Activated CD4-positive, CD25-positive, alpha-beta regulatory T cell treated with anti-CD3 and anti-CD28 coated beads, Interleukin-2, amount 50 U/mL, for 72 hours (primary cell): ENCODE results near the gene FRMPD1.

Experiments
- DNase-seq: peaks from one replicate; pipeline ENCODE4 v3.0.0; 2021

The FRMPD1 gene

GRCh38 chr9:37632479-37632878 lies 18.3 kb upstream of the FRMPD1 start:
- no peak for DNase-seq

GRCh38 chr9:37635808-37636207 lies 14.9 kb upstream of the FRMPD1 start:
- no peak for DNase-seq

GRCh38 chr9:37636511-37637448 lies 14.0 kb upstream of the FRMPD1 start:
- DNase-seq, result no peak

DNA sequence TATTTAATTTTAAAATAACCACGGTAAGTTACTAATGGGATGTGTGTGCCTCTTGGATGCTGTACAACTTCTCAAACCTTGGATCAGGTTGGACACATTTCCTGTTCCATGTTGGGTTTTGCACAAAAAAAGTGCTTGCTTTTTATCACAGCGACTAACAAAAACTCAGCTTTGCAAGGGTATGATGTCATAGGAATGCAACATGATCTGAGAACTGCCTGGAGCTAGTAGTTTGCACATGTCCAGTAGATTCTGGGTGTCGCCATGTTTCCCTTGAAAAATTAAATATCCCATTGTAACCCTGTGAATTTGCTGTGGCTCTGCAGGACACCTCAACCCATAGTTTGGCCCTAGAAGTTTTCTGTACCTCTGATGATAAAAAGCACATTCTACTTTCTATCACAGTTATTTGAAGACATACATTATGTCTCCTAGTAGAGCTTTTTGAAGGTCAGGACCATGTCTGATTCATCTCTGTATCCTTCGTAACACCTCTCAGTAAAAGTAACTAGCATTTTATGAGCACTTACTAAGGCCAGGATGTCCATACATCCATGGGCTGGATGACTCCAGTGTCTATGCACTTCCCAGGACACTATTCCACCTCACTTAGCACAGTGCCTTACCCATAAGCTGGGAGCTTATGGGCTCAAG lies 11.5 kb upstream of the FRMPD1 start:
- no peak for DNase-seq

GRCh38 chr9:37639841-37640240 lies 10.9 kb upstream of the FRMPD1 start:
- no peak for DNase-seq

GRCh38 chr9:37640246-37640645 lies 10.5 kb upstream of the FRMPD1 start:
- DNase-seq, result no peak

- no peak for DNase-seq
Observed at GRCh38 chr9:37641331-37641730, 9.4 kb upstream of the FRMPD1 start.

GRCh38 chr9:37643214-37643613 lies 7.5 kb upstream of the FRMPD1 start:
- no peak for DNase-seq

GRCh38 chr9:37645903-37646506 lies 4.7 kb upstream of the FRMPD1 start:
- no peak for DNase-seq

- DNase-seq, result no peak
Observed at GRCh38 chr9:37650299-37650872, 368 bp upstream of the FRMPD1 start.

DNA sequence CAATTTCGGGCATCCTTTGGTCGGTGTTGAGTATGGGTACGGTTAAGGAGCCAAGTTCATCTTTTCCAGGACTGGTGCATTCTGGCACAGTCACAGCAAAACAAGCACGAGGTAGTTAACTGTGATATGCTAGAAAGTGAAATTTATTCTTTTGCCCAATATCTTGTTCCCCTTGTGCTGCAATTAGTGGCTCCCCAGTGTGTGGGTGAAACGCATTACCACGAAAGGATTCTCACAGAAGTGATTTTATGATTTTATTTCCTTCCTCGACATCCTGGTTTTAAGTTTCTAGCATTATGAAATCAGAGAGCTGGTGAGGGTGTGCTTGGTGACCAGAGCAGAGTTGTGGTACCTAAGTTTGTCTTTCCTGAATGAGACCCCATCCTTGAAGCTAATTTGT lies 1.5 kb downstream of the FRMPD1 start:
- no peak for DNase-seq

DNA sequence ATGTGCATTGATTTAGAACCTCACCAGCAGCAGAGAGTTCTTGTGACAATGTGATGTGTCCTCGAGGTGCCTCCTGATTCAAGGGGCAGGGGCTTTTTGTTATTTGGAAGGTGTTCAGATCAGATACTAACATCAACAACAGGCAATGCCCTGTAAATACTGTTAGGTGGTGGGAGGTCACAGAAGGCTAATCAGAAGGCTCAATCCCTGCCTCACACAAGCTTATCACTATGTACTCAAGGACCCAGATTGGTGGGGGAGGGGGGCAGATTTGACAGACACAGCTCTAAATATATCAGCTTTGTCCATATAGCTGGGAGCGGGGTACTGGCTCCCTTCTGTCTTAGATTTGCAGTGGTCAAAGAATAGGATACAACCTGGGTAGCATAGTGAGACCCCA lies 2.6 kb downstream of the FRMPD1 start:
- DNase-seq, result no peak

DNA sequence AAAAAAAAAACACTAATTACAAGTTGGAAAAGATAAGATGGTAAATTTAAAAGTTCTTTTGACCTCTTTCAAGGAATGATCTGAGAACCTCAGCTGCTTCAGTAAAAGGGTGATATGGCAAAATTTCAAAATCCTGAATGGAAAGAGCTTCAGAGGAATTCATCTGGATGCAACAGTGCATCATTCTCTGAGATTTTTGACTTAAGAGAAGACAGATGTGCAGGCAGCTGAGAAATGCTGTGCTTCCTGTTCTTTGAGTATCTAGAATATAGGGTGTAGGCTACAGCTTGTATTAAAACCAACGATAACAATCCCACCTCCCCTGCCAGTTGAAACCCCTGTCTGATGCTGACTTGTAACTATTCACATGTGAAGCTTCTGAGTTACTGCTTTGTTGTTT lies 6.2 kb downstream of the FRMPD1 start:
- no peak for DNase-seq

GRCh38 chr9:37660691-37661090 lies 9.9 kb downstream of the FRMPD1 start:
- no peak for DNase-seq

DNA sequence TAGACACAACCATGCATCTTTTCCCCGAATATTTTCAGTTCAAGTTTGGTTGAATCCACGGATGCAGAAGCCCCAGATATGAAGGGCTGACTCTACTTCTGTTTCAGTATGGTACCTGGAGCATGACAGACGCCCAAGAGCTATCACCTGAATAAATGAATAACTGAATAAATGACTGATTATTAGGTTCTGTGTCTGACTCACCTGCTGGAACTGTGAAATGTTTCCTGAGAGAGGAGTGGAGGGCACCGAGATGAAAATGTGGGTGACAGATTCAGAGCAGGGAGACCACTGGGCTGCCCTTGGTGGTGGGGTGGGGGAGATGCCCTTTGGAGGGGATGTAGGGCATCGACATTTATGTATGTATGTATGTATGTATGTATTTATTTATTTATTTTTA lies 13.2 kb downstream of the FRMPD1 start:
- no peak for DNase-seq

DNA sequence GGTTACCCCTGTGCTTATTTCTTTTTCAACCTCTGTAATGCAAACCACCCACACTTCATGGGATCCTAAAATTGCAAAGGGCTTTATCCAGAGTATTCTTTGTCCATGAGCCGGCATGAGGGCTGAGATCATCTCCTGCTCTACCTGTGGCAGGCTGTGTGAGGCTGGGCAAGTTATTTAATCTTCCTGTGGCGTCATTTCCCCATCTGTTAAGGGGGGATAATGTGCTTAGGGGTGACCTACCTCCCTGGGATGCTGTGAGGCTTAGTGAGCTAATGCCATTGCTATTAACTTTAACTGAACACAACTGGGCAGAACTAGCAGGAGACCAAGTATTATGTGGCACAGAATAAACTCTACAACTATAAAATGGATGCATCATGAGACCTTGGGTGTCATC lies 17.0 kb downstream of the FRMPD1 start:
- no peak for DNase-seq

- DNase-seq, result no peak
Observed at GRCh38 chr9:37668116-37668601, 17.4 kb downstream of the FRMPD1 start.

- DNase-seq, result no peak
Observed at GRCh38 chr9:37669232-37669631, 18.5 kb downstream of the FRMPD1 start.

DNA sequence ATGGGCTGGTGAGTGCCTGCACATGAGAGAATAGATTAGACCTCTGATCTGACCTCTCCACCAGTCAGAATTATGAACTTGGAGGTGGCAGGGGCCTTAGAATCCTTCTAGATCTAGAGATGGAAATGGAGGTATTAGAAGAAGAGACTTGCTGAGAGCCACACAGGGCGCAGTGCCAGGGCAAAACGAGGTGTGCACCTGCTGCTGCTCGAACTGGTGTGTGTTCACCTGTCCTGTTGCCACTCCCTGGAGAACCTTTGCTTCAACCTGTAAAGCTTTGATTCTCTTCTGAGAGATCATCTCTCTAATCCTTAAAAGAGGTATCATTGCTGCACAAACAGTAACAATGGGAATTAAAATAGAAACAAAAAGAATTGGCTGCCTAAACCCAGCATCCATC lies 24.9 kb downstream of the FRMPD1 start:
- no peak for DNase-seq

GRCh38 chr9:37676411-37676830 lies 25.7 kb downstream of the FRMPD1 start:
- DNase-seq, result no peak

- no peak for DNase-seq
Observed at GRCh38 chr9:37677435-37677834, 26.7 kb downstream of the FRMPD1 start.

- DNase-seq, result no peak
Observed at GRCh38 chr9:37678789-37679273, 28.1 kb downstream of the FRMPD1 start.
